ENCODE measurements around the gene SPATC1L.
"Not testable (repeated sequence)": the region's sequence is repeated elsewhere in the genome, so short reads cannot be mapped to it uniquely, and the experiment has no call there.

SPATC1L gene

DNA sequence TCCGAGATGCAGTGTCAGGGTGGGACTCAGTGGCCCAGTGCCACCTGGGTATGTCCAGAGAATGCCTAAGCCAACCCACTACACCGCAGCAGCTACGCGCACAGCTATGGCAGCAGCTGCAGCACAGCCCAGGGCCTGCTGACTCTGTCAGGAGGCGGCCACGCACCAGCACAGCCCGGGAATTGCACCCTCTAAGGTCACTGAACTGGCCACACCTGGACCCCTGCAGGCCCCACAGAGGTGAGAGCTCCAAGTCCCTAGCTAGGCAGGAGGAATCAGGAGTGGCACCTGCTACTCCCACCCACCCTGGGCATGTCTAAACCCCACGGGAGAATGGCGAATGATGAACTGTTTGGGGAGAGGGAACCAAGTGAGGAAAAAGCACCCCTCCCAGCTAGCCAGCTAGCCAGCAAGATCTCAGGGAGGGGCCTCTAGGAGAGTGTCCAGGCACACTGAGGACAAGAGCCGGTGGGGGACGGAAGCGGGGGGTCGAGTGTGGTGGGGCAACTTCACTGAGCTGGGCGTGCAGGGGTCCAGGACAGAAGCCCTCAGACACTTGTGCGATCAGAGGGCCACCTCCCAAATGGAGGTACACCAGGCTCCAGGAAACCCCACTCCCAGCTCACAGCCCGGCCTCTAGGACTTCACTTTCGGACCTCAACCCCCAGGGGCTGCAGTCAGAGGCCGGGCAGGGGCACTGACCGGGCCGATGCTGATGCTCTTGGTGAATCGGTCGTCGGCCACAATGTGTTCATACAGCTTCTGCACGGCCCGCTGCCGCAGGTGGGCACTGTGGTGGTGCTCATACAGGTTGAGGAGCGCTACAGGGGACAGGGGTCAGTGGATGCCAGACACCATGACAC is 30.4 kb upstream of the SPATC1L start:
- no peak for DNase-seq

DNA sequence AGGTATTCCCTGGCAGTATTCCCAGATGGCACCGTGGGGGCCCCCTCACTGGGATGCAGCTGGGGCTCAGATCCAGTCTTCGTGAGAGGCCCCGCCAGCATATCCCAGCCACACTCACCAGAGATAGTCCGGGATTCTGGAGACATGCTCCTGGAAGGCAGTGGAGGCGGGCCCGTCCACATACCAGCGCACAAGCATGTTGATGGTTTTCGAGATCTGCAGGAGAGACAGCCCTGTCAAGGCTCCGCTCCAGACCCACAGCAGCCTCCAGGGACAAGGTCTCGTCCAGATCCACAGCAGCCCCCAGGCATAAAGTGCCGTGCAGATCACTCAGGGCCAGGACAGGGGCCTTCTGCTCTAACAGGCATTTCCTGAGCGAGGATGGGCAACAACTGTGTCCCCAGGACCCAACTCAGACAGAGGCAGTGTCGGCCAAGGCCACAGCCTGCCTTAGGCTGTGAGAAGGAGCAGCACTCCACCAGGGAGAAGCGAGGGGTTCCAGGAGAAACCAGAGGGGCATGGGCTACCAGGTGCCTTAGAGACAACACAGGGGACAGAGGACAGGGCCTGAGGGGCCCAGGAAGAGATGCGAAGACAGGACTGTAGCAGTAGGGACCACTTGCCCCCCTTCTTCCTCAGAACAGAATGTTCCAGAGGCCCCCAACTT is 29.5 kb upstream of the SPATC1L start:
- no peak for DNase-seq

DNA sequence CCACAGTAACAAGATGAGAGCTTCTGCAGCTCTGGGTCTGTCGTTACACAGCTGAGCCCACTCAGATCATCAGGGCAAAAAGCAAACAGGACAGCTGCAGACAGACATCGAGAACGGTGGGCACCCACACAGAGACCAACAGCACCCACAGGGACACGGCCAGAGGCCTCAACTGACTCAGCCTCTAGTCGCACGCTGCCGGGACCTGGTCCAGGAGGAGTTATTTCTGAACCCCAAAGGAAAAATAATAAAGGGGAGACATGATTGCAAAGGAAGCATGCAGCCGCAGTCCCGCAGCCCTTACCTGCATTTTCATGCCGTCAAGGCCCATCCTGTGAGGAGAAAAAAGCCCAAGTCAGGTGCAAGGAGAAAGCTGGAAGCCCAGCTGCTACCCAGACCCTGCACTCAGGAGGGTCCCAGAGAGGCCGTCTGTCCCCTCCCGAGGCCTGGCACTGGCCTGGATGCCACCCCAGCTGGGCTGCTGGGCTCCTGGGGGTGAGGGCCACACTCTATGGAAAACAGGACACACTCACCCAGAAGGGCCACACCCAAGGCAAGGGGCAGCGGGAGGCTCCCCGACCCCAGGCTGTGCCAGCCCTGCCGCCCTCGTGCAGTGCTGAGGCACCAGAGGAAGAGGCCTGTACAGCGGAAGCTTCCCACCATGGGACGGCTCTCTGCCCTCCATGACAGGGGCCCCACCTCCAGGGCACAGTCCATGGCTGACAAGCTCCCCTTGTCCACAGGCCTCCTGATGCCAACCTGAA is 28.6 kb upstream of the SPATC1L start:
- DNase-seq, result no peak

DNA sequence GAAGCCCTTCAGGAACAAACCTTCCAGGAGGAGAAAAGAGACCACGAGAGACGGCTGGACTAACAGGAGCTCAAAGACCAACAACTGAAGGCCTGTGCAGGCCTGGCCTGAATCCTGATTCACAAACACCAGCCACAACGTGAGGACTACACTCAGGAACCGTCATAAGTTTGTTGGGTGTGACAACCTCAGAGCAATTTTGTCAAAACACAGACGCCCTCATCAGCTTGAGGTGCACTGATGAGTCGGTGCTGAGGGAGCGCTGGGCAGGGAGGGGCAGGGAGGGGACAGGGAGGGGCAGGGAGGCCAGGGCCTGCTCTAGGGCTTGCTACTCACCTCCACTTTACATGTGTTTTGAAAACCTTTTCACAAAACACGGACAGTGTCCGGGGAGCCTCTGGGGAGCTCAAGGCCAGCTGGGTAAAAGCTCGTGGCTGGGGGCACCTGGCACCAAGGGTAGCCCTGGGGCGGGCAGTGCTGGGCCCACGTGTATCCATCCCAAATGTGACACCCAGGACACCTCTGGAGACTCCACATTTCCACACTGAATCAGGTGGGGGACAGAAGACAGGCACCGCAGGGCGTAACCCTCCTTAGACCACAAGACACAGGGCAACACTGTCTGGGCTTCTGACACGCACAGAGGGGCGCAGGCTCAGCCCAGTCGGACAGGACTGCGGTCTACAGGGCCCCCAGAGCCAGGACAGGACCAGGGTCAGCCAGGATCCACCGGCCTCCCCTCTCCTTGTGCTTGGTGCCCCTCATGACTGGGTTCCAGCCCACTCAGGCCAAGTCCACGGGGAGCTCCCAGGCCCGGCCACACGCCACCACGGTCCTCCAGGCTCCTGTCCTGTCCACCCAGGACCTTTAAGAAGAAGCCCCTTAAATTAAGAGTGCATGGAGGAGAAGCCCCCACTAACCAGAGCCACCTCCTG is 27.8 kb upstream of the SPATC1L start:
- DNase-seq, result no peak

DNA sequence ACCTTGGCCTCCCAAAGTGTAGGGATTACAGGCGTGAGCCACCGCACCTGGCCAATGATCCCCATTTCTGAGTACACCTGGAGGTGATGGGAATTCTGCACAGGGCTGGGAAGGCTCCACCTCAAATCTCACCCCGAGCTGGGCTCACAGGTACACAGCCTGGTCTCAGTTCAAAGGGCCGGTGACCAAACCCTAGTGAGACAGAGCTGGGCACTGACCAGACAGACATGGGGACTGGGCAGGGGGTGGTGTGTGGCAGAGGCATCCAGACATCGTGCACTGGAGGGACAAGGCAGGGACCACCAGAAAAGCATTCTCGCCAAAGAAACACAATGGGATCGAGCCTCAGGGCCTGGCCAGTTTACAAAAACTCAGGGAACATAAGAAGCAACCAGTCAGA is 27.1 kb upstream of the SPATC1L start:
- DNase-seq, result no peak

DNA sequence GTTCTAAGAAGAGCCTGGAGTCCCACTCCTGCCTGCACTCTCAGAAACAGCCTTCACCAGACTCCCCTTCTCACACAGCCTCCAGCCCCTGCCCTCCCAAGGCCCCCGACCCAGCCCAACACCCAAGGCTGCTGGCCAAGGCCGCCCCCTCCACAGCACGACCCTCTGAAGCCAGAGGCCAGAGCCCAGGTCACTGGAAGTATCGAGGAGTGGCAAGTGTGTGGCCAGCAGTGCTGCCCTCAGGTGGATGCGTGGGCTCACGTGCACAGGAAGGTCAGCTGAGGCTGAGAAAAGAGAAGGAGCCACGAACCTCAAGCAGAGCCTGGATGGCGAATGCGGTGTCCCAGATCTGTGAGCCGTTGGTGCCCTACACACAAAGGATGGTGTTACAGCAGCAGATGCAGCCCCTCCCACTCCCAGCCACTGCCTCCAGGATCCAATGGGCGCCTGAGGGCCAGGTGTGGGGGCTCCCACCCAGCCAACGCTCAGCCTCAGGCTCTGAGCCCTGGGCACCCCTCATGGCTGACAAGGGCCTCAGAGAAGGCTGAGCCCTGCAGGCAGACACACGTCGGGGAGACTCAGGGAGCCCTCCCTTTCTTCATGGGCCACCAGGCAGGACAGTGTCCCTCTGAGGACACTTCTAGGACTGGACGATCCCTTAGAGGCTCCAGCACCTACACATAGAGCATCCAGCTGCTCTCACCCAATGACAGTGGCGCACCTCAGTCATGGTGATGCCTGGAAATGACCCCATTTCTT is 26.3 kb upstream of the SPATC1L start:
- DNase-seq, result no peak

DNA sequence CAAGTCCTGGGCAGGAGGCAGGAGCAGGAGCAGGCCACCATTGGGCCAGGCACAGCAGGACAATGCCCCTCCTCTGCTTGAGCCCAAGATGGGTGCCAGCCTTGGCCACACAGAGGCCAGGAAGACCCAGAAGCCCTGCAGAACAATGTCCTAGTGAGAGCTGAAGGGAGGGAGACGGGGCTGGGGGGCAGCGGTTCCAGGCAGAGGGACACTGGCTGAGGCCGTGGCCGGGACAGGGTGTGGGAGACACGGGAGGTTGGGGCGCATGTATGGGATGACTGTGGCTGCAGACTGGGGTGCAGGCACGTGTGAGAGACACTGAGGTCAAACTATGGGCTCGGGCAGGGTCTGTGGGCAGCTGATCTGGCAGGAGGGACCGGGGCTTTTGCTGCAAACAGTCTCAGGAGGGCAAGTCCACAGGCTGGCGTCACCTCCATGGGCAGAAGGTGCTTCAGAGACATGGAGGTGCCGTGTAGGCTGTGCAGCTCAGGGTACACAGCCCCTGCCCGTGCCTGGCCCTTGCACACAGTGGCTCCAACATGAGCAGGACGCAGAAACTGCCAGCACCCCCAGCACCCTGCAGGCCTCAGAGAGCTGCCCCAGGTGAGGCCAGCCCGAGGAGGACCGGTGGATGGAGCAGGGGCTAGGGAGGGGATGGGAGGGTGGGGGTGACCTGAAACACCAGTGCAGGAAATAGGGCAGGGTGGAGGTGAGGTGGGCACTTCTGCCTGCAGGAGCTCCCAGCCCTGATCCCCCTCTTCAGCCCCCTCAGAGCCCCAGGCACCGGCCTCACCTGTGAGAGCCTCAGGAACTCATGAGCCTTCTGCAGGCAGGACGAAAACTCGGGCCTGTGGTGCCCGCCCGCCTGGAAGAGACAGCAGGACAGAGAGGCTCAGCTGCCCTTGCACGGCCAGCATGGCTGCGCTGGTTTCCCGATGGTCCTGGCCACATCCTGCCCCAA is 24.8 kb upstream of the SPATC1L start:
- no peak for DNase-seq

DNA sequence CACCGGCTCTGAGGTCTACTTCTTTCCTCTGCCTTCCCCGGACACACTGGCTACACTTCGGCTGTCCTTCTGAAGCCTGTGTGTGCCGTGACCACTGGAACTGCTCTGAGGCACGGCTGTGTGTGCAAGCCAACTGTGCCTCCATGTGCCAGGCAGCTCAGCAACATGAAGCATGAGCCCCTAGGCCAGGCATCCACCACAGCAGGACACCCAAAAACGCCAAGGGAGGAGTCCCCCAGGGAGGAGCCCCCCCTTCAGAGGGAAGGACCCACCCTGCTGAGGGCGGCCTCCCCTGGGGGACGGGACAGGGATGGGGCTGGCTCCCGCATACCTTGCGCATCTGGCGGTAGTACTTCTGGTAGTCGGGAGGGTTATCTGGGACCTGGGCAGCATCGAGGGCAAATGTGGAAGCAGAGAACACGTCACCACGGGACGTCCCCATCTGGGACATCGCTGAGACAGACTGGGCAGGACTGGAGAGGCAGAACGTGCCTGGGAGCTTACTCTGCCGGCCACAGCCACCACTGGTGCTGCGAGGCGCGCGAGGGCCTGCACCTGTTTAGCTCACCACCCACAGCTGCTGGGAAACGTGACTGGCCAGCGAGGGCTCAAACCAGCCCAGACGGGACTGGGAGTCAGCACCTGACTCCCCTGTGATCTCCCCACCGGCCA is 23.8 kb upstream of the SPATC1L start:
- DNase-seq, result no peak

DNA sequence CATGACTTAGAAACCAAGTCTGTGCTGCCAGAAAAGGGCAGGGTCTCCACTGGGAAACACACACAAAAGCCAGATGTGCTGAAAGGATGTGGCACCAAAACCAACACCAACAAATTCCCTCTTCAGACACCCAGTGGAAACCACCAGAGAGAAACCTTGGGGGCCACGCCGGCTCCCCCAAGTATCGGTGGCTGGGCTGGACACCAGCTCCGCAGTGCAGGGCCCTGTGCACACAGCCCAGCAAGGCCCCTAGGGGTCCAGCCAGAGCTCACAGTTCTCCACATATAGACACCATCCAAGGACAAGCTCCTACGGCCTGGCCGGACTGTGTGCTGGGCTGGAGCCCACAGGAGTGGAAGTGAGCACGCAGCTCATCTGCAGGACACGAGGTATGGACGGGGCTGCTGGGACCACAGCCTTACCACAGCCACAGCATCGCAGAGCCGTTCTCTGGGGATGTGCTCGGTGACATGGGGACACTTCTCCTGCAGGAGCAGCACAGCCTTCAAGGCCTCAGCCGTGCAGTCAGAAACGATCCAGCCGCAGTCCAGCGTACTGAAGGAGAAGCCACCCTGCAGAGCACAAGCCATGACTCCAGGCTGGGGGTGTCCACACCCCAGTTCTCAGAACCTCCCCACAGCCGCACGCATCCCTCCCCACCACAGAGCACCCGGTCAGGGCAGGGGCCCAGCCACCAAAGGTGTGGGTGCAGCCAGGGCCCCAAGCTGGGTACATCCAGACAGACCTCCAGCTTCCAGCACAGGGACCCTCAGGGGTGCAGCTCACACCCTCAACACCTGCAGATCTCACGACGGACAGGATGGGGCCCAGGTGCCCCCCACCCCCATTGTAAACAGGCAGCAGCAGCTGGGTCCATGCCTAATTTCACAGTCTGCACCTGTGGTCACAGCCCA is 23.0 kb upstream of the SPATC1L start:
- DNase-seq, result no peak

DNA sequence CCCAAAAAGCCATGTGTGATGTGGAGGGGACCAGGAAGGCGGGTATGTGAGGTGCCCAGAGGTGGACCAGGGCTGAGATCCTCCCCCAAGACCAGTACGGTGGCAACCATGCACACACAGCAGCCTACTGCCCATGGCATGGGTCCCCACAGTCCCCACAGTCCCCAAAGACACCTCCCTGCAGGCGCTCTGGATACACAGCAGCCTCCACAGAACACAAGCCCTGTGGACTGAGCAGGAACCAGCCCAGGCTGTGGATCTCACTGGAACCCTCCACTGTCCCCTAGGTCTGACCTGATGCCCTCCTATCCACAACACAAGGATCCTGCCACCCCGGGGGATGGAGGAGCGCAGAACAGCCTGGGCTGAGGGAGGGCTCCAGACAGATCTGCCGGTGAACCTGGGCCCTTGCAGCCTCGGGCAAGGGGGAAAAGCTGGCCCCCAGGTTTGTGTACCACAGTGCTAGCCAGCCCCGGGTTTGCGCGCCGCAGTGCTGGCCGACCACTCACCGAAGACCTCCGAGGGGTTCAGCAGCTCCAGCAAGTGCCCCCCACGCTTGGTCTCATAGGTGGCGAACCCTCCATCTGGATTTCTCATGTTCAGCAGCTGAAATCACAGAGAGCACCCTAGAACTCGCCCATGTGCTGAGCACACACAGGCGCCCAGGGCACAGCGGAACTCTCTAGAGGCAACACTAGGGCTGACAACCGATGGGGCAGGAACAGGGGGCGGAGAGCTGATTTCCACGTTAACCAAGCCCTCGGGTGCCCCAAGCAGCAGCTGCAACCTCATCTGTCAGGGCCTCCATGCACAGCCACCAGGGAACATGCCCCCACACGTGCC is 22.1 kb upstream of the SPATC1L start:
- no peak for DNase-seq

DNA sequence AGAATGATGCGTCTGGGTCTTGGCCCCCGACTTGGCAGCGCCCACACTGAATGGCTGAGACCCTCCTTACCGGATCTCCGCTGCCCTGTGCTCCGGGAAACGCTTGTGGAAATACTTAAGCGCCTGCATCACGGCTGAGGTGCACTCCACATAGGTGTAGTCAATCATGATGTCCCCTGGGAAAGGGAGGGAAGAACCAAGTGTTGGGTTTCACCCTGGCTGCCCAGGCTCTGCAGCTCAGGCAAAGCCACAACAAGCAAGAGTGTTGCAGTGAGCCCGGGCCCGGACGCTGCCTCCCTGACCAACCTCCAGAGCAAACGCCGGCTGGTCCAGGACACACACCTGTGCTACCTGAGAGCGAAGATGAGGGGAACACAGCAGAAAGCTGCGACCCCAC is 21.5 kb upstream of the SPATC1L start:
- DNase-seq, result no peak

DNA sequence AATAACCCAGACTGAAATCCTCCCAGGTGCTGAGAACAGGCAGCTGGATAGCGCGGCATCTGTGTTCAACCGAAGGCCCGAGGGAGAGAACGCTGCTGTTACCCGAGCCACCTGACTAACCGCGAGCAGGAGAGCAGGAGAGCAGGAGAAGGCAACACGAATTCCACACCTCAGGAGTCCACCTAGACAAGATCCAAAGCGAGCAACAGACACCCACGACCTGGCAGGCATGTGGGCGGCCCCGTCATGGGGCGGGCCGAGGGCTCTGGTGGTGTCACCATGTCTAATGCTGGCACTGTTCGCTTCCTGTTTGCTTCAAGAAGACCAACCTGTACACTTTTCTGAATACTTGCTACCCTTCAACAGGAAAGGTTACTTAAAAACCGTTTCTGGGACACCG is 20.9 kb upstream of the SPATC1L start:
- no peak for DNase-seq

DNA sequence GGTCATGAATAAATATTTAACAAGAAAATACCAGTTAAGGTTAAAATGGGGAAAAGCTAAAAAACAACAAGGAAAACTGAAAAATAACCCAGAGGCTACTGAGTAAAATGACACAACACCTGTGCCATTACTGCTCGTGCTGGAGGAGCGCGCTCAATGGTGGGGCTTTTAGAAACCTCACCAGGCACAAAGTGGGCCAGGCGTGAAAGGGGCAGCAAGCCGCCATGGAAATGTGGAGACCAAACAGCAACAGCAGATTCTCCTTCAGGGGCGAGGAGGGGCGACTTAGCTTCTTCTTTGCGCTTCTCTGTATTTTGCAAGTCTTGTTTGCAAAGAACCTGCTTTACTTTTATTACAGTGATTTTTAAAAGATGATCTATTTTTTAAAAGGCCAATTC is 18.9 kb upstream of the SPATC1L start:
- no peak for DNase-seq

DNA sequence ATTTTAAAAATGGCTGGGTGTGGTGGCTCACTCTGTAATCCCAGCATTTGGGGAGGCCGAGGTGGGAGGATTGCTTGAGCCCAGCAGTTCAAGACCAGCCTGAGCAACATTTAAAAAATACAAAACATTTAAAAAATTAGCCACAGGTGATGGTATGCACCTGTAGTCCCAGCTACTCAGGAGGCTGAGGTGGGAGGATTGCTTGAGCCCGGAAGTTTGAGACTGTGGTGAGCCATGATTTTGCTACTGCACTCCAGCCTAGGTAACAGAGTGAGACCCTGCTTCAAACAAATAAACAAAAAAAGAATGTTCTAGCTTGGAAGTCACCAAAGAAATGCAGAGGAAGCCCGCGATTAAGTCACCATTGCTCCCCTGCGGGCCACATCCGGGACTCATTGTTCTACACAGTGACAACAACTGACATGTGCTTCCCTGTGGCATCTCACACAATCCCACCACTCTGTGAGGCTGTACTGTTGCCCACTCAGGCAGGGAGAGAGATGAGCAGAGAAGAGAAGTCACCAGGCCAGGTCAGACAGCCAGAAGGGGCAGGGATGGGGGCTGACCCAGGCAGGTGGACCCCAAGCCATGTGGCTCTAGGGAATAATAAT is 18.4 kb upstream of the SPATC1L start:
- no peak for DNase-seq

DNA sequence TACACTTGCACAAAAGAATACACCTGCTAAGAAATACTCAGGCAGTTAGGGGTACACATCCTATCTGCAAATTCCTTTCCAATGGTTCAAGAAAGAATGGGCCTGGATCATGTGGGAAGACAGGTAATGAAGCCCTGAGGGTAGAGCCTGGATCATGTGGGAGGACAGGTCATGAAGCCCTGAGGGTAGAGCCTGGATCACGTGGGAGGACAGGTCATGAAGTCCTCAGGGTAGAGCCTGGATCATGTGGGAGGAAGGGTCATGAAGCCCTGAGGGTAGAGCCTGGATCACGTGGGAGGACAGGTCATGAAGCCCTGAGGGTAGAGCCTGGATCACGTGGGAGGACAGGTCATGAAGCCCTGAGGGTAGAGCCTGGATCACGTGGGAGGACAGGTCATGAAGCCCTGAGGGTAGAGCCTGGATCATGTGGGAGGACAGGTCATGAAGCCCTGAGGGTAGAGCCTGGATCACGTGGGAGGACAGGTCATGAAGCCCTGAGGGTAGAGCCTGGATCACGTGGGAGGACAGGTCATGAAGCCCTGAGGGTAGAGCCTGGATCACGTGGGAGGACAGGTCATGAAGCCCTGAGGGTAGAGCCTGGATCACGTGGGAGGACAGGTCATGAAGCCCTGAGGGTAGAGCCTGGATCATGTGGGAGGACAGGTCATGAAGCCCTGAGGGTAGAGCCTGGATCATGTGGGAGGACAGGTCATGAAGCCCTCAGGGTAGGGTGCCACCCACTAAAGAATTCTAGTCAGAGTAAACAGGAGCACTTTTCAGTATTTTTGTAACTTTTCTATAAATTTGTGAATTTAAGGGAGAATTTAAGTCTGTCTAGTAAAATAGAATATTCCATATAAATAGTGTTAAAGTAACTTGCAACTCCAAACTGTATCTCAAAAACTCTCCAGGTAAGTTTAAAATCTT is 16.9 kb upstream of the SPATC1L start:
- not testable (repeated sequence) for DNase-seq

All from NCI-H1092 (cell line).